Measurements from ENCODE around the gene KLF7.

Gene KLF7

GRCh38 chr2:207110310-207110709 is 55.4 kb downstream of the KLF7 start:
- TF ChIP-seq JUND (IDR thresholded peaks at IDR 0.05; ENCODE audit: low read depth): no peak
- in situ Hi-C loops (cut with HindIII; ENCODE audit: low pct_unique_long_range_greater_than_20kb, low sequenced_read_pairs): no loop called here
- DNase-seq (ENCODE audit: low read depth in 1 of 2, low spot score in 1 of 2): no peak

GRCh38 chr2:207109768-207110167 is 56.0 kb downstream of the KLF7 start:
- TF ChIP-seq JUND (IDR thresholded peaks at IDR 0.05; ENCODE audit: low read depth): no peak
- in situ Hi-C loops (cut with HindIII; ENCODE audit: low pct_unique_long_range_greater_than_20kb, low sequenced_read_pairs): no loop called here
- no peak for DNase-seq (ENCODE audit: low read depth in 1 of 2, low spot score in 1 of 2)

GRCh38 chr2:207108440-207108839 is 57.3 kb downstream of the KLF7 start:
- no peak for DNase-seq (ENCODE audit: low read depth in 1 of 2, low spot score in 1 of 2)
- no peak for TF ChIP-seq JUND (IDR thresholded peaks at IDR 0.05; ENCODE audit: low read depth)
- in situ Hi-C loops (cut with HindIII; ENCODE audit: low pct_unique_long_range_greater_than_20kb, low sequenced_read_pairs): no loop called here

GRCh38 chr2:207107551-207107950 is 58.2 kb downstream of the KLF7 start:
- no peak for TF ChIP-seq JUND (IDR thresholded peaks at IDR 0.05; ENCODE audit: low read depth)
- in situ Hi-C loops (cut with HindIII; ENCODE audit: low pct_unique_long_range_greater_than_20kb, low sequenced_read_pairs): no loop called here
- no peak for DNase-seq (ENCODE audit: low read depth in 1 of 2, low spot score in 1 of 2)

- TF ChIP-seq JUND (IDR thresholded peaks at IDR 0.05; ENCODE audit: low read depth): no peak
- DNase-seq (ENCODE audit: low read depth in 1 of 2, low spot score in 1 of 2): no peak
- in situ Hi-C loops (cut with HindIII; ENCODE audit: low pct_unique_long_range_greater_than_20kb, low sequenced_read_pairs): no loop called here
Observed at GRCh38 chr2:207107131-207107530, 58.6 kb downstream of the KLF7 start.

- DNase-seq (ENCODE audit: low read depth in 1 of 2, low spot score in 1 of 2): no peak
- in situ Hi-C loops (cut with HindIII; ENCODE audit: low pct_unique_long_range_greater_than_20kb, low sequenced_read_pairs): no loop called here
- no peak for TF ChIP-seq JUND (IDR thresholded peaks at IDR 0.05; ENCODE audit: low read depth)
Observed at GRCh38 chr2:207103132-207103531, 62.6 kb downstream of the KLF7 start.

GRCh38 chr2:207101984-207102383 is 63.8 kb downstream of the KLF7 start:
- DNase-seq (ENCODE audit: low read depth in 1 of 2, low spot score in 1 of 2): no peak
- in situ Hi-C loops (cut with HindIII; ENCODE audit: low pct_unique_long_range_greater_than_20kb, low sequenced_read_pairs): no loop called here
- no peak for TF ChIP-seq JUND (IDR thresholded peaks at IDR 0.05; ENCODE audit: low read depth)

GRCh38 chr2:207097278-207097677 is 68.5 kb downstream of the KLF7 start:
- in situ Hi-C loops (cut with HindIII; ENCODE audit: low pct_unique_long_range_greater_than_20kb, low sequenced_read_pairs): no loop called here
- DNase-seq (ENCODE audit: low read depth in 1 of 2, low spot score in 1 of 2): no peak
- no peak for TF ChIP-seq JUND (IDR thresholded peaks at IDR 0.05; ENCODE audit: low read depth)

- no peak for DNase-seq (ENCODE audit: low read depth in 1 of 2, low spot score in 1 of 2)
- in situ Hi-C loops (cut with HindIII; ENCODE audit: low pct_unique_long_range_greater_than_20kb, low sequenced_read_pairs): no loop called here
- no peak for TF ChIP-seq JUND (IDR thresholded peaks at IDR 0.05; ENCODE audit: low read depth)
Observed at GRCh38 chr2:207095963-207096362, 69.8 kb downstream of the KLF7 start.

GRCh38 chr2:207093234-207093633 is 72.5 kb downstream of the KLF7 start:
- in situ Hi-C loops (cut with HindIII; ENCODE audit: low pct_unique_long_range_greater_than_20kb, low sequenced_read_pairs): no loop called here
- no peak for DNase-seq (ENCODE audit: low read depth in 1 of 2, low spot score in 1 of 2)

GRCh38 chr2:207092818-207093217 is 72.9 kb downstream of the KLF7 start:
- DNase-seq (ENCODE audit: low read depth in 1 of 2, low spot score in 1 of 2): no peak
- in situ Hi-C loops (cut with HindIII; ENCODE audit: low pct_unique_long_range_greater_than_20kb, low sequenced_read_pairs): no loop called here
- no peak for TF ChIP-seq JUND (IDR thresholded peaks at IDR 0.05; ENCODE audit: low read depth)

More at GRCh38 chr2:207093234-207093633, 72.5 kb downstream of the KLF7 start:
- no peak for TF ChIP-seq JUND (IDR thresholded peaks at IDR 0.05; ENCODE audit: low read depth)

- no peak for TF ChIP-seq JUND (IDR thresholded peaks at IDR 0.05; ENCODE audit: low read depth)
- in situ Hi-C loops (cut with HindIII; ENCODE audit: low pct_unique_long_range_greater_than_20kb, low sequenced_read_pairs): no loop called here
Observed at GRCh38 chr2:207091928-207092327, 73.8 kb downstream of the KLF7 start.

GRCh38 chr2:207091176-207091575 is 74.6 kb downstream of the KLF7 start:
- in situ Hi-C loops (cut with HindIII; ENCODE audit: low pct_unique_long_range_greater_than_20kb, low sequenced_read_pairs): no loop called here
- DNase-seq (ENCODE audit: low read depth in 1 of 2, low spot score in 1 of 2): no peak
- TF ChIP-seq JUND (IDR thresholded peaks at IDR 0.05; ENCODE audit: low read depth): no peak

More at GRCh38 chr2:207091928-207092327, 73.8 kb downstream of the KLF7 start:
- no peak for DNase-seq (ENCODE audit: low read depth in 1 of 2, low spot score in 1 of 2)

- DNase-seq (ENCODE audit: low read depth in 1 of 2, low spot score in 1 of 2): no peak
- no peak for TF ChIP-seq JUND (IDR thresholded peaks at IDR 0.05; ENCODE audit: low read depth)
- in situ Hi-C loops (cut with HindIII; ENCODE audit: low pct_unique_long_range_greater_than_20kb, low sequenced_read_pairs): no loop called here
Observed at GRCh38 chr2:207090389-207090788, 75.4 kb downstream of the KLF7 start.
